DMS79 (cell line): Measurements from ENCODE around the gene CCDC91.
"Not testable (repeated sequence)": the region's sequence is repeated elsewhere in the genome, so short reads cannot be mapped to it uniquely, and the experiment has no call there.

Experiments used
- DNase-seq: peaks from one replicate; lab custom pipeline; 2025; lab: John Stamatoyannopoulos, UW

CCDC91 gene

GRCh38 chr12:28234444-28234843 is 44.2 kb downstream of the CCDC91 start:
- no peak for DNase-seq

GRCh38 chr12:28235015-28235414 is 44.8 kb downstream of the CCDC91 start:
- DNase-seq: no peak

DNA sequence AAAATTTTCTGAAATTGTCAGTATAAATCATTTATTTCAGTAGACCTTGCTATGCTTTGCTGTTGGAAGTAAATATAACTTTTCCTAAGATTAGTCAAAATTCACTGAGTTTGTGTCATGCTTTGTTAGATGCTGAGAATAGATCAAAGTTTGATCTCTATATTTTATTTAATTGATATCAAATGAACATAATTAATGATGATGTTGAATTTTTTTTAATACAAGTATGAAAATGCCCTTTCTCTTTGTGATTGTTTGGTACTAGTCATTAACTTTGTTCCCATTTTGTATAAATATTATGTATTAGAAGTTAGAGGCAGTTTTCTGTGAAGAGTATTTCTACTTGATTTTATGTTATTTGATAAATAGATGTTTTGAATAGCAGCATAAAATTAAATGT is 45.7 kb downstream of the CCDC91 start:
- no peak for DNase-seq

- no peak for DNase-seq
Measured at GRCh38 chr12:28237423-28237822, 47.2 kb downstream of the CCDC91 start.

GRCh38 chr12:28239918-28240317 is 49.7 kb downstream of the CCDC91 start:
- no peak for DNase-seq

DNA sequence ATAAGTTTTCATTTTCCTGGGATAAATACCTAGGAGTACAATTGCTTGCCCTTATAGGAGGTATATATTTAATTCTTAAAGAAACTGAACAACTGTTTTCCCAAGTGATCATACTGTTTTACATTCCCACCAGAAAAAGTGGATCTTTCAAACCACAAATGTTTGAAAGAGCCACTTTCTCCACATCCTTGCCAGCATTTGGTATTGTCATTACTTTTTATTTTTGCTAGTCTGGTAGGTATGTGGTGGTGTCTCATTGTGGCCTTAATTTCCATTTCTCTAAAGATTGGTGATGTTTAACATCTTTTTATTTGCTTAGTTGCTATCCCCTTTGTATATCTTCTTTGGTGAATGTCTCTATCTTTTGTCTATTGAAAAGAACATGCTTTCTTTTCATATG is 50.6 kb downstream of the CCDC91 start:
- no peak for DNase-seq

DNA sequence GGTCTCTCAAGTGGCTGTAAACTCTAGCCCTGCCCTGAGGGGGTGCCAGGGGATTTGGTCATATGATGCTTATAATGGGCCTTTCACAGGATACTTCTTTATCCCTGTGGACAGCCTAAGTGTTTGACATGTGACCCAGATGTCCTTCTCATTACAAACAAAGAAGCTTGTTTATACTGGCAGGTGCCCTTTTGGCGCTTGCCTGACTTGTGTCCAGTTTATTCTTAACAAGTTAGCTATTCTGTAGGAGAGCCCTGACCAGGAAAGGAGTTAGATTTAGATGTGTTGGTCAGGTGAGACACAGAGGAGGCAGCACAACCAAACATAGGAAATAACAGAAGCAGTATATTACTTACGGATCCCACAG is 51.9 kb downstream of the CCDC91 start:
- DNase-seq: no peak

DNA sequence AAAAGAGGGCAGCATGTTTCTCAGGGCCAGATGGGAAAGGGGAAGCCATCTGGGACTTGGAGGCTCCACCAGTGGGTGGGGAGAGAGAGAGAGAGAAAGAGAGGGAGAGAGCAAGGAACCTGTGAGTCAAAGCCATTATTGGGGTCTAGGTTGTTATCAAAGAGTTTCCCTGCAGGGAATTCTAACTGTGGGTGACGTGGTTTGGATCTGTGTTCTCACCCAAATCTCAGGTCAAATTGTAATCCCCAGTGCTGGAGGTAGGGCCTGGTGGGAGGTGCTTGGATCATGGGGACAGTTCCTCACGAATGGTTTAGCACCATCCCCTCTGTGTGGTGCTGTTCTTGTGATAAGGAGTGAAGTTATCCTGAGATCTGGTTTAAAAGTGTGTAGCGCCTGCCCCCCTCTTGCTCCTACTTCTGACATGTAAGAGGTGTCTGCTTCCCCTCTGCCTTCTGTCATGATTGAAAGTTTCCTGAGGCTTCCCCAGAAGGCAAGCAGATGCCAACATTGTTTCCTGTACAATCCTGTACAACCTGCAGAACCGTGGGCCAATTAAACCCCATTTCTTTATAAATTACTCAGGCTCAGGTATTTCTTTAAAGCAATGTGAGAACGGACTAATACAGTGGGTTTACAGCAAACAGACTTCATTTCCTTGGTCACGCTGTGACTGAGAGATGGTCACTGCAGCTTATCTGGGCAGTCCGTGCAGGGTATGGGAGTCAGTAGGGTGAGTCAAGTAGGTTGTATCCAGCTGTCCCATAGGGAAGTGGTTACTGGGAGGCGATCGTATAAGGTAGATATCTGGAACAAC is 52.4 kb downstream of the CCDC91 start:
- DNase-seq: no peak

DNA sequence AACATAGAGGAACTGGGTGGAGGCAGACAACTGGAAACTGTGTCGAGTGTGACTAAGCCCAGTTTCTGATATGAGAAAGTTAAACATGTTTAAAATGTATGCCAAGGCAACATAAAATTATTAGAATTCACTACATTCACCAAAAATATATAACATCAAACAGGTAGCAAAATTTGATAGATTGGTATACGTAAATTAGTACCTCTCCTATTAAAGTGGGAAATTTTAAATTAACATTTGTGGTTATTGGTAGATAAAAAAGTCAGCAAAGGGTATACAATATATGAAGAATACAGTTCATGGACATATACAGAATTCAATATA is 53.0 kb downstream of the CCDC91 start:
- DNase-seq: no peak

DNA sequence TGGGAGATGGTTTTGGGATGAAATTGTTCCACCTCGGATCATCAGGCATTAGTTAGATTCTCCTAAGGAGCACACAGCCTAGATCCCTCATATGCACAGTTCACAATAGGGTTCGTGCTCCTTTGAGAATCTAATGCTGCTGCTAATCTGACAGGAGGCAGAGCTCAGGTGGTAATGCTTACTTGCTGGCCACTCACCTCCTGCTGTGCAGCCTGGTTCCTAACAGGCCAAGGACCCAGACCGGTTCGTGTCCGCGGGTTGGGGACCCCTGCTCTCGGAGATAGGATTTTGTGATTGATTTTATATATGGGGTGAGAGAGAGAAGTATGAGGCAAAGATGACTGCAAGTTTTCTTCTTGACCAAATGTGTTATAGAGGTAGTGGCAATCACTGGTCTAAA is 57.5 kb downstream of the CCDC91 start:
- DNase-seq: no peak

DNA sequence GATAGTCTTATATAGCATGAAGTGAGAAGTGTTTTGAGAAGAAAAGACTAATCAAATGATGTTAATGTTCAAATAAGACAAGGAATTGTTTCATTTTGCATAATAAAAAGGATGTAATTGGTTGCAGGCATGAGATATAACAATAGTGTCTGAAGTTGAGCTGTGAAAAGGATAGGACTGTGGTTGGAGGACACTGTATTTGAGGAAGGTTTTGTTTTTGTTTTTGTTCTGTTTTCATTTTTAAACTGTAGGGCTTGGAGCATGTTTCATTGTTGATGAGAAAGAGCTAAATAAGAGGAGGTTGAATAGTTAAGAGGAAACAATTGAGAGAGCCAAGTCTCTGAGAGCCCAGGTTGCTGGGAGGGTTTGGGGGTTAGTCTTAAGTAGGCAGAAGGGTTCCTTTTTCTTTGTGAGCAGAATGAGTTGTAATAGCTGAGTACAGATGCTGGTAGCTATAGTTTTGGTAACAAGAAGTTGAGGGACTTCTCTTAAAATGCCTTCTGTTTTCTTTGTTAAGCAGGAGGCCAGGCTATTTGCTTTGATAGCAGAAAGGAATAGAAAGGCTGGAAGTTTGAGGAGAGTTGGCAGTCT is 58.4 kb downstream of the CCDC91 start:
- no peak for DNase-seq

- no peak for DNase-seq
Measured at GRCh38 chr12:28253161-28253641, 62.9 kb downstream of the CCDC91 start.

GRCh38 chr12:28257411-28257810 is 67.2 kb downstream of the CCDC91 start:
- DNase-seq: no peak

GRCh38 chr12:28258998-28259397 is 68.7 kb downstream of the CCDC91 start:
- no peak for DNase-seq

DNA sequence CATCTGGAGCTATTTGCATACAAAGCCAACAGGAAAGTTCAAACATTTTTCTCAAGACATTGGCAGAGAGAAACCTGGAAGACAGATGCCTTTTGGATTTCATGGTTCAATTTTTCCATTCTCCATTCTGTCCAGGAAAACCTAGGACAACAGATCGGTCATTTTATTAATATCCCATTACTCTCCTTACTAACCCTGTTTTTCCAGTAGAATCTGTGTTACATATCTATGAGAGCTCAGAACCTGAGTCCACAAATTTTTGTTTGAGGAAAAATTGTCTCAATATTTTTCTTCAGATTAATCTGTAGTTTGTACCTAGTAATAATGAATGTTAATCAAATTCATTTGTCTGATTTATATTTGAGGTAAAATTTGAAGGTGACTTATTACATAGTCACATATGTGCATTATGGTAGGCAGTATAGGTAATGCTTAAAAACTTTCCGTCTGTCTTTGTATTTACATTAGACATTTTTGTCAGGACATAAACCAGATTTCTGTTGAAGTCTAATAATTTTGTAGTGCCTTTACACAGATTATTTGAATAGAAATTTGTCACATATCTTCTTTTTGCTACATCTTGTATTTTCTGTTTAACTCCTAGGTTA is 75.3 kb downstream of the CCDC91 start:
- no peak for DNase-seq

GRCh38 chr12:28267920-28268607 is 77.8 kb downstream of the CCDC91 start:
- not testable (repeated sequence) for DNase-seq

DNA sequence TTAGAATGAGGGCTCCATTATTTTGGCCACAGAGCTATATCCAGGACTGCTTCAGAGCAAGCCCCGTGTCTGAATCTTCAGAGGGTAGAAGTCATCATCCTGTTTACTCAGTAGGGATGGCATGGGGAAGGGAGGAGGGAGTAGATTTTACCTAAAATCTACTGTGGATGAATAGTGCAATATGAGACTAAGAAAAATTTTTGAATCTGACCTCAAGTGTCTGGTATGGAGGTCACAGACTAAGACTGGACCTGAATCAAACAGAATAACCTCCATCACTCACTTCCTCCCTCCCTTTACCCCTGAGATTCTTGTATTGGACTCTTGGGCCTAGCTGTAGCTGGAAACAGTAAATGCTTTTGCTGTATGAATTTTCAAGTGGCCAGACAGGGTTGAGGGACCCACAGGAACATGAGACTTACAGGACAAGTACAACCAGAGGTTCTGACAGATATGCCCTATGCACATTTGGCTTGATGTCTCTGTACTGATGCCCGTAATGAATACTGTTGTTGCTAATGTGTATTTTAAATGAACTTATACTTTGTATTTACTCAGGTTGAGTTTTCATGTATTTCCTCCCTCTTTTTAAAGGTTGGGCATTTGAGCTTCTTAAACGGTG is 78.5 kb downstream of the CCDC91 start:
- no peak for DNase-seq

DNA sequence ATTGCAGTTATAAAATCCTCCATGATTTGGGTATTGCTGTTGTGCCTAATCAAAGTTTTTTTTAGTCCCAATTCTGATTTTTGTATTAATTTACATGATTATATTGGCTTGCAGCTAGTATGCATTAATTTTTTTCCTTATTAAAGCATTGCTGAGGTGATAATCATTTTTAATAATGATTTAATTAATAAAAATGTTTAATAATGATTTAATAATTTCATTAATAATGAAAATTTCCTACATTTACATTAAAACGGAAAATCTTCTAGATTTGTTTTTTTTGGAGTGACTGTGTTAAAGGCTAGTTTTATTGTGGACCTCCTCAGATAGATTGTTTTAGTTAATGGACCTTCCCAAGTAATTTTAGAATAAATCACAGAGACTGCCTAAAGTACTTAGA is 79.6 kb downstream of the CCDC91 start:
- DNase-seq: no peak

- no peak for DNase-seq
Measured at GRCh38 chr12:28278499-28278898, 88.2 kb downstream of the CCDC91 start.

DNA sequence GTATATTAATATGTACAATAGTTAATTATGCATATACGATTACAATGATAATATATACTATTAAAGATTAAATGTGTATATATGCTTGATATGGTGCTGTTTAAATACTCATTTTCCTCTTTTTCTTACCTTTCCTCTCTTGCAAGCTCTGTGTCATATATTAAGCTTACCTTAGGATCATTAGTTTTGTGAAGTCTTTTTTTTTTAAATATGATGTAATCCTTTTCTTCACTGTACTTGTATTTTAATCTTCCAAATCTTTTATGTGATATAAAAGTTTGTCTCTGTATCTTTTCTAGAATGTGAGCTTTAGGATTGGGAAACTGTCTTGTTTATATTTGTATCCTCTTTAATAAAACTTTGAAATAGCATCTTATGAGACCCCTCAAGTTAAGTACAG is 88.7 kb downstream of the CCDC91 start:
- no peak for DNase-seq

- DNase-seq: no peak
Measured at GRCh38 chr12:28286352-28286751, 96.1 kb downstream of the CCDC91 start.

DNA sequence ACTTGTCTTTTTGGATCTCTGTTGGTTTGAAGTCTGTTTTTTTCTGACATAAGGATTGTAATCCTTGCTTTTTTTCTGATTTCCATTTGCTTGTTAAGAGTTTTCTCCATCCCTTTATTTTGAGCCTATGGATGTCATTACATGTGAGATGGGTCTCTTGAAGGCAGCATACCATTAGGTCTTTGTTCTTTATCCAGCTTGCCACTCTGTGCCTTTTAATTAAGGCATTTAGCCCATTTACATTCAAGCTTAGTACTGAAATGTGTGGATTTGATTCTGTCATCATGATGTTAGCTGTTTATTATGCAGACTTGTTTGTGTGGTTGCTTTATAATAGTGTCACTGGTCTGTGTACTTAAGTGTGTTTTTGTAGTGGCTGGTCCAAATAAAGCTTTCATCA is 100.0 kb downstream of the CCDC91 start:
- DNase-seq: no peak
